IPS-15b (cell line): Measurements from ENCODE around the gene PMM2.

Experiments used
- H3K27me3 ChIP-seq: one replicate; pipeline ENCODE4 v1.6.1; 2013; ENCODE audit warnings: low read length; ENCODE audit not compliant: control insufficient read depth, insufficient read depth
- H3K36me3 ChIP-seq: one replicate; pipeline ENCODE4 v1.6.1; 2013; ENCODE audit warnings: low read length; ENCODE audit not compliant: control insufficient read depth, insufficient read depth
- H3K4me1 ChIP-seq: one replicate; pipeline ENCODE4 v1.6.1; 2013; ENCODE audit warnings: mild to moderate bottlenecking, low read length; ENCODE audit not compliant: control insufficient read depth, insufficient read depth
- H3K4me3 ChIP-seq: one replicate; pipeline ENCODE4 v1.5.1; 2013; ENCODE audit warnings: low read depth, low read length
- H3K9ac ChIP-seq: one replicate; pipeline ENCODE4 v1.6.1; 2013; ENCODE audit warnings: low read depth, mild to moderate bottlenecking, low read length
- H3K9me3 ChIP-seq: one replicate; pipeline ENCODE4 v1.6.1; 2013; ENCODE audit warnings: mild to moderate bottlenecking, low read length; ENCODE audit not compliant: control insufficient read depth, insufficient read depth

PMM2 gene

DNA sequence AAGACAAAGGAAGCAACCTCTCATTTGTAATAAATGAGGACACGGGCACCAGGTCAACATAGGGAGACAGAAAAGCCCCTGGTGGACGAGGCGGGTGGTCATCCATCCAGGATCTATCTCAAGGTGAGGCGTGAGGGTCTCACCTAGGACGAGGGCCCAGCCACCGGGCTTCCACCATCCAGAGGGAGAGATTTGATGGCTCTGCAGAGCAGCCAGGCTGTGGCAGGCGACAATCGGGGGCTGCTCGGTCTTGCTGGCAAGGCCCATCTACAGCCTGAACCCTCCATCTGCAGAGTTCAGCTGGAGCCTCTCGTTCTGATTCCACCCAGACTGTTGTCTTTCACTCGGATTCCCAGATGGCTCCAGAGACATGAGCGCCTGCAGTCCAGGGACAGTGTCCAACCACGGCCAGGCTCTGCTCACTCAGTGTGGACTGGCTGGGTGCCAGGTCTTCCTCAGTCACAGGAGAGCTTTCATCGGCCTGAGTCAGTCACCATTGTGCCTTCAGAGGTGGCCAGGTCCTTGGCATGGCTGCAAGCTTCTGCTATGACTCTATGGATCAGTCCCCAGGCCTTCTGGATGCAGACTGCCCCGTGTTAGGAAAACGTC is 90.4 kb downstream of the PMM2 start:
- Histone ChIP-seq H3K9ac (no peak overlapping the region), H3K4me3 (no peak overlapping the region), H3K27me3 (no peaks in the 10 kb centered on the region), H3K36me3 (peaks cover 29% of the 10 kb centered on the region), H3K9me3 (no peaks in the 10 kb centered on the region), H3K4me1 (peaks cover 7% of the 10 kb centered on the region)

DNA sequence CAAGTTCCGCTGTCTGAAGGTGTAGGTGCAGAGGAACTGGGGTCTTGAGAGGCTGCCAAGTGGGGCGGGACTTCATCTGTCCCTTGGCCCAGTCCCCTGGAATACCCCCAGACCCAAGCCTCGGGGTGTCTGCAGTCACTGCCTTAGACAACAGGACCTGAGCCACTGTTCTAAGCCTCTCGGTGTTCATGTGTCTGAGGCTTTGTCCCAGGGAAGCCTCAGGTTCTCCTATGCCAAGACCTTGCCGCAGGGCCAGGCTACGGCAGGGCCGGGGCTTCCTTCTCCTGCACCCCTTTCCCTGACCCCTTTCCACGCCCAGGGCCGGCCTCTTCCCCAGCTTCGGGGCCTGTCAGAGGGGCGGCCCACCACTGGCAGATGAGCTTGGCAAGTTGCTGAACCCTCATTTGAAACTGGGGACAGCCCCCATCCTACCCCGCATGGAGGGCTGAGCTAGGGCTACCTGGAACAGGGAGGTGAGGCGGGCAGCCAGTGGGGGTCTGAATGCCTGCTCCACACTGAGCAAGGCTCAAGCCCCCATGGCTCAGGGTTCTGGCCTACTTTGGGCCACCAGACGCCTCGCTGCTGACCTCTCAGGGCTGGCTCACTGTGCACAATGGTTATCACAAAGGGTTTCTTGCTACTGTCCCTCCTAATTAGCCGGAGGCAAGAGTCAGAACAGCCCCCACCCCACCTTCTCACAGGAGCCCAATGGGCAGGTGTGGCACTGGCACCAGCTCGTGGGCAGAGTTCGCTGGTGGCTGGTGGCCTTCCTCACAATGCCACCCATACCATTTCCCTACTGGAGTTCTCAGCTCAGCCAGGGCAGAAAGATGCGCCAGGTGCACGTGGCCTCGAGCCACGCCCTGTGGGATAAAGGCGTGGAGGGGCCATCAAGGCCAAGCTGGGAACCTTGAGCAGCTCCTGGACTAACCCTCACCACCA is 91.6 kb downstream of the PMM2 start:
- H3K9ac ChIP-seq = no peak overlapping the region
- no peaks in the 10 kb centered on the region for H3K27me3 ChIP-seq
- H3K4me3 ChIP-seq = no peak overlapping the region
- H3K36me3 ChIP-seq = peaks cover 39% of the 10 kb centered on the region
- H3K4me1 ChIP-seq = peaks cover 7% of the 10 kb centered on the region
- no peaks in the 10 kb centered on the region for H3K9me3 ChIP-seq

DNA sequence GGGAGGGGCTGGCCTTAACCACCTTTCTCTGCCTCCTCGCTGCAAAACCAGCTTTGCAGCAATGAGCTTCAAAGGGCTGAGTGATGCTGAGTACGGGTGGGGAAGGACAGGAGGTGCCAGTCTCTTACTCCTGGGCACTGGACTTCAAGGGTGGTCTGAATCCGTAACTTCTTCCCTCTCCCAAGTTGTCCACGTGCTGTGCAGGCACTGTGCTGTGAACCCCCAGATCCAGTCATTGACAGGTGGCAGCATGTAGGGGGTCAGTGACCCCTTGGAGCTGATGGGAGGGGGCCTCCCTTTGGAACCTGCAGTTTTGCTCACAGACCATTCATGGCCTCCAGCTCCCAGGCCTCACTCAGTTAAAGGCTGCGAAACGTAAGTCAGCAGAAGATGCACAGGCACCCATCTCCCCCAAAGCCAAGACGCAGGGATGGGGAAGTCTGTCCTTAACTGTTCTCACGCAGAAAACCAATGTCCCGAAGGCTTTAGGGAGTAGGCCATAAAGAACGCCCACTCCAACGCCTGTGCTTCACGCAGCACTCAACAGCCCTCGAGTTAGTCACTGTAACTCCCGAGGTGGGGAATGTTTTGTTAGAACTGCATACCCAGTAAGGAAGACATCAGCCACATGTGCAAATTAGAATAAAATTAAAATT is 92.4 kb downstream of the PMM2 start:
- peaks cover 47% of the 10 kb centered on the region for H3K36me3 ChIP-seq
- no peak overlapping the region for H3K9ac ChIP-seq
- no peaks in the 10 kb centered on the region for H3K27me3 ChIP-seq
- H3K9me3 ChIP-seq = no peaks in the 10 kb centered on the region
- H3K4me1 ChIP-seq = peaks cover 7% of the 10 kb centered on the region
- H3K4me3 ChIP-seq = no peak overlapping the region

DNA sequence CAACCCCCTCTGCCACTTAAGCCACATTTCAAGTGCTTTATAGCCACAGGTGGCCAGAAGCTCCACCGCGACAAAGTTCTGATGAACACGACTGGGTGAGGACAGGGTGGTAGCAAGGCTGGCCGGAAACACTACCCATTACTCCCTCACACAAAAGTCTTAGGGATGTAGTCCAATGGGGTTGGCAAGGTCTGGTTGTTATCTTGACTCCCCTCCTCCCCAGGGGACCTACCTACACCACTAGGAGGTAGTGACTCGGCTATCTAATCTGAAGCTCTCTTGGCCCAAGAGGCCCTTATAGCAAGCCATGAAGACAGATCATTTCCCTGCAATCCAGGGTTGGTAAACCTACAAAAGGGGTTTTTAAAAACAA is 92.9 kb downstream of the PMM2 start:
- H3K27me3 ChIP-seq = no peaks in the 10 kb centered on the region
- H3K36me3 ChIP-seq = peaks cover 52% of the 10 kb centered on the region
- H3K4me1 ChIP-seq = peaks cover 7% of the 10 kb centered on the region
- no peak overlapping the region for H3K9ac ChIP-seq
- H3K9me3 ChIP-seq = no peaks in the 10 kb centered on the region
- H3K4me3 ChIP-seq = no peak overlapping the region

DNA sequence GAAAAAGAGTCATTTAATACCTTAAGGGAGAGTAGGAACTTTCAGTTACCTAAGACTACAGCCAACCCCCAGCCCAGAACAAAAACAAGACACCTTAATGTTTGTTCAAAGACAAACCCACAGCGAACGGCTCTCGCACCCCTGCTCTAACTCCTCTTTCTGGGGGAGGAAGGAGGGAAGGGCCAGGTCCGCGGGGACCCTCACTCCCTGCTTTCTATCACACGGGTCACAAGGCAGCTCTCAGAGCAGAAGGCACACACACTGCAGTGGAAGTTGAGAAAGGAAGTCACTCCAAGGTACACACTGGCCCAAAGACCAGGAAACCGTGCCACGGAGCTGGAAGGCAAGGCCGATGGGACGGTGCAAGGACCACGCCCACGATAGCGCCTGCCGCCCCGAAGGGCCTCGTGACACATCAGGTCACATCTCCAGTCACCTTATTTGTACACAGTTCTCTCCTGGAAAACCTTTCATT is 94.5 kb downstream of the PMM2 start:
- Histone ChIP-seq H3K9me3 (no peaks in the 10 kb centered on the region), H3K4me3 (no peak overlapping the region), H3K4me1 (no peaks in the 10 kb centered on the region), H3K9ac (no peak overlapping the region), H3K36me3 (peaks cover 60% of the 10 kb centered on the region), H3K27me3 (no peaks in the 10 kb centered on the region)

DNA sequence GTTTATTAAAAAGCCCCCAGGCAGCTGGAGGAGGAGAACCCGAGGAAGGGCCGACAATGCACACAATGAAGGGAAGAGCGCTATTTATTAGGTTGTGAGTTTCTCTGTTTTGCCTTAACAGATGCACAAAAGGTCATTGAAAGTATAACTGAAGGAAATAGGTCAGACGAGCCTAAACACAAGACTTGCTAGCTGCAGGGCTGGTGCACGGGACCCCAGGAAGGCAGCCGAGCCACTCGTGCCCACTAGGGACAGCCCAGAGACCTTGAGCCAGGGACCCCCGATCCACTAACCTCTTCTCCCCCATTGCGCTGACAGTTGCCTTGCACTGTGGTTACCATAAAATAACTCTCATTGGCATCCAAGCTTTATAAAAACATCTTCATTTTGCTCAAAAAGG is 95.8 kb downstream of the PMM2 start:
- Histone ChIP-seq H3K9ac (no peak overlapping the region), H3K36me3 (peaks cover 61% of the 10 kb centered on the region)

DNA sequence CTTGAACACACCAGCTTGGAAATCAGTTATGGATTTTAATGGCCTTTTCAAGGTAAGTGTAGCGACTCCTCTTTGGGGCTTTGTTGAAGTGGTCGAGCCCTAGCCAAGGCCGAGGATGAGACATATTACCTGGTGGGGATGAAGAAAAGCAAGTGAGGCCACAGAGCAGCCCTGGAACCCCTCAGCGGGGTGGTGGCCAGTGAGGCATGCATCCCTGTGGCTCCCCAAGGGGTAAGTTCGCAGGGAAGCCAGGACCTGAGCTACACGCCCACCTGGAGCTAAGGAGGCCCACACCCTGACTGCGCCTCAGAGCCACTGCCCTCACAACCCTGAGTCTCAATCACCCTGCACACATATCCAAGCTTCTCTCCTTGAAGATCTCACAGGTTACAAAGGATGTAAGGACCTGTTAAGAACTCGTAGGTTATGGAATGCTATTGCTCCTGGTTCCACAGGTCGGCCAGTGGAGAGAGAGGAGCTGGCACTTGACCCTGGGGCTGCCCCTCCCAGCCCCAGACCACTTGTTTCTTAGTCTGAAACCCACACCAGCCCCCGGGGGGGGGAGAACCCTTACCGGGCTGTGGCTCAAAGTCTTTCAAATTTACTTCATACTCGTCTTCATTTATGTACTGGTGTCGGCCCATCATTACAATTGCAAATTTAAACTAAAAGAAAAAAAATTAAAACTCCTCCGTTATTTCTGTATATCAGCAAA is 96.5 kb downstream of the PMM2 start:
- Histone ChIP-seq H3K27me3 (no peaks in the 10 kb centered on the region), H3K4me3 (no peak overlapping the region), H3K9me3 (no peaks in the 10 kb centered on the region), H3K4me1 (no peaks in the 10 kb centered on the region), H3K9ac (no peak overlapping the region), H3K36me3 (peaks cover 66% of the 10 kb centered on the region)

More for the DNA sequence above, 95.8 kb downstream of the PMM2 start:
- no peaks in the 10 kb centered on the region for H3K4me1 ChIP-seq
- no peaks in the 10 kb centered on the region for H3K27me3 ChIP-seq
- no peak overlapping the region for H3K4me3 ChIP-seq
- H3K9me3 ChIP-seq = no peaks in the 10 kb centered on the region

DNA sequence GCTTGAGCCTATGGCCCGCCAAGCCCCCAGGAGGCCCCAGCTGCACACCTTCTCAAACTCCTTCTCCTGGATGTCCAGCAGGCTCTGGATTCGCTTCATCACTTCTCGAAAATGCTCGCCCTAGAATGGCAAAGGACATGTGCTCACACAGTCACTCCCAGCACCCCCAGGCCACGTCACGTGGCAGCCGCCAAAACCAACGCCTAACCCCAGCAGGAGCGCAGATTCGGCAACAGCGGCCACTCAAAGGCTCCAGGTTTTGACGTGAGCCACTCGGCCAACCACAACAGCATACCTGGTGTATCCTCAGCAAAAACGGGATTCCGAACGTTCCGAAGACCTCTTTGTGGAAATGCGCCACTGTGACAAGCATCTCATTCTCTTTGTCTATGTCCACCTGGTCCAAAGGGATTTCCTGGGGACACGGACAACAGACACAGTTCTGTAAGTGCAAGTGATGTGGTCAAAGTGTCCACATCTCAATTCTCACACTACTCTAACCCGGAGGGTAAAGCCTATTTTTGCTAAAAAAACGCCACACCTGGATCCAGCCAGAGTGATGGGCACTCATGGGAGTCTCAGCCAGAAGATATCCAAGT is 97.2 kb downstream of the PMM2 start:
- H3K27me3 ChIP-seq = no peaks in the 10 kb centered on the region
- no peak overlapping the region for H3K9ac ChIP-seq
- no peaks in the 10 kb centered on the region for H3K9me3 ChIP-seq
- no peaks in the 10 kb centered on the region for H3K4me1 ChIP-seq
- no peak overlapping the region for H3K4me3 ChIP-seq
- peaks cover 68% of the 10 kb centered on the region for H3K36me3 ChIP-seq

DNA sequence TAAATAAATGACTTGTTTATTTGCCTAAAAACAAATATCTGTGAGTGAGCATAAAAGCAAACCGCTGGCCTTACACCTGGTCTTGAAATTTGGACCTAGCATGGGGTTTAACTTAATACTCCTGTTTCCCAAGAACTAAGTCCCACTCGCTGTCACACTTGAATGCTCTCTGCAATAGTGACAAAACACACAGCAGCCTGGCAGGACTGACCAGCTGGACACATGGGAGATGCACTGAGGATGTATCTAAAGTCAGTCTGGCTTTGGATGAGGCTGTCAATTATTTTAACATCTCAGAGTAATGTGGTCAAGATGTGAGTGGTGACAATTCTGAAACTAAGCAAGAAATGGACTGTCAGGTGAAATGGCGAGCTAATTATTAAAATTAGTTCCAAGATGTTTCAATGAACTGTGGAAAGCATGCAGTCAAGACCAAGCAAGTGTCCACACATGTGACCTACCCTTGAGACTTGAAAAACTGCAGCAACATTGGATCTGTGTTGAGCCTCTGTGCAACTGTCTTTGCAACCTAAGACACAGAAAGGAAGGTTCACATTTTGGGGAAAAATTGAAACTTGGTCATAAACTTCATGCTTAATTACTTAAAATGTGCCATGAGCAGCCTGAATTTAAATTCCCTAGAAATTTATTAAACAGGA is 101.2 kb downstream of the PMM2 start:
- Histone ChIP-seq H3K9ac (no peak overlapping the region), H3K9me3 (no peaks in the 10 kb centered on the region), H3K27me3 (no peaks in the 10 kb centered on the region), H3K4me3 (no peak overlapping the region), H3K4me1 (no peaks in the 10 kb centered on the region), H3K36me3 (peaks cover 77% of the 10 kb centered on the region)
